Measurements from ENCODE around the gene TLE5.

TLE5 gene

GRCh38 chr19:3062165-3063105 lies at the start of gene TLE5:
TLE5 (minus strand) TSS chr19:3062495; CDS start chr19:3062200, 295 bp downstream.
- DNase-seq: no peak

DNA sequence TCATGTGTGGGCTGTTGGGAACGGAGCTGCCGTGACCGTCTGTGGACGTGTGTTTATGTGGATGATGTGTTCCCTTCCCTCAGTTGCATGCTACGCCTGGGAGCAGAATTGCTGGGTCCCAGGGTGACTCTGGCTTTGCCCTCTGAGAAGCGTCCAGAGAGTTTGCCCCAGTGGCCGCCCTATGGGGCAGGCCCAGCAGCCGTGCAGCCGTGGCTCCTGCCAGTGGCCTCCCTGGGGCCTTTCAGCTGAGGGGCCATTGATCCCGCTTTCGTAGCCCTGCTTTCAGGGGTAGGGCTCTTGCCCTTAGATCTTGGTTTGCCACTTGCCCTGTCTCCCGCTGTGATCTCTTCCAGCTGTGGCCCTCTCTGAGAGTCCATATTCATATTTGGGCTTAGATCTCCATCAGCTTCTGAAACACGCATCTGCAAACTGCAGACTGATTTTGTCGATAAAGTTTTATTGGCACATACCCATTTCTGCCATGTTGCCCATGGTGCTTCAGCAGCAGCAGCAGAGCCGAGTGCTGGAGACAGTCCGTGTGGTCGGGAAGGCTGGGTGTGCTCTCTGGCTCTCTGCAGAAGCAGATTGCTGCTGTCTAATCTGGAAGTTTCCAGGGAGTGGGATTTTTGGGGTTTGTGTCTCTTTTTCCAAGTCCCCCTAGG lies 49.4 kb upstream of the TLE5 start:
- DNase-seq: no peak

DNA sequence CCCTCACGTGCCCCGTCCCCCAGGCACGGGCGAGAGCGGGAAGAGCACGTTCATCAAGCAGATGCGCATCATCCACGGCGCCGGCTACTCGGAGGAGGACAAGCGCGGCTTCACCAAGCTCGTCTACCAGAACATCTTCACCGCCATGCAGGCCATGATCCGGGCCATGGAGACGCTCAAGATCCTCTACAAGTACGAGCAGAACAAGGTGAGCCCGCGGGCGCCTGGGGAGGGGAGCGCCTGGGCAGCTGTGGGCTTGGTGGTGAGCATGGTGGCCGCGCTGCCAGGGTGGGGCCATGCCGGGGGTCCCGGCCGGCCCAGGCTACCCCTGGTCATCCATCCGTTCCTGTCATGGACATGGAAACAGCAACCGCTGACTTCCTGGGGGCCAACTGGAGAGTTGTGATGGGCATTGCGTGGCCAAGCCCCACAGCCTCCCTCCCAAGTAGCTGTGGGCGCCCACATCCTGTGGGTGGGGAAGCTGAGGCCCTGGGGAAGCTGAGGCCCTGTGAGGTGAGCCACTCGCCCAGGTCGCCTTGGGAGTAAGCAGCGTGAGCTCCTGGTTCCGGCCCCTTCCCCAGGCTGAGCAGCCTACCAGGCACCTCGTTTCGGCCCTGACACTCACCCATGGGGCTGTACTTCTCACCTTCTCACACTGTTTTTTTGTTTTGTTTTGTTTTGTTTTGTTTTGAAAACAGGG lies 48.0 kb upstream of the TLE5 start:
- no peak for DNase-seq

- DNase-seq: no peak
Measured at GRCh38 chr19:3109491-3109890, 47.2 kb upstream of the TLE5 start.

- DNase-seq: peak; percentile 4
Measured at GRCh38 chr19:3108775-3109174, 46.5 kb upstream of the TLE5 start.

- DNase-seq: no peak
Measured at GRCh38 chr19:3107658-3108057, 45.4 kb upstream of the TLE5 start.

DNA sequence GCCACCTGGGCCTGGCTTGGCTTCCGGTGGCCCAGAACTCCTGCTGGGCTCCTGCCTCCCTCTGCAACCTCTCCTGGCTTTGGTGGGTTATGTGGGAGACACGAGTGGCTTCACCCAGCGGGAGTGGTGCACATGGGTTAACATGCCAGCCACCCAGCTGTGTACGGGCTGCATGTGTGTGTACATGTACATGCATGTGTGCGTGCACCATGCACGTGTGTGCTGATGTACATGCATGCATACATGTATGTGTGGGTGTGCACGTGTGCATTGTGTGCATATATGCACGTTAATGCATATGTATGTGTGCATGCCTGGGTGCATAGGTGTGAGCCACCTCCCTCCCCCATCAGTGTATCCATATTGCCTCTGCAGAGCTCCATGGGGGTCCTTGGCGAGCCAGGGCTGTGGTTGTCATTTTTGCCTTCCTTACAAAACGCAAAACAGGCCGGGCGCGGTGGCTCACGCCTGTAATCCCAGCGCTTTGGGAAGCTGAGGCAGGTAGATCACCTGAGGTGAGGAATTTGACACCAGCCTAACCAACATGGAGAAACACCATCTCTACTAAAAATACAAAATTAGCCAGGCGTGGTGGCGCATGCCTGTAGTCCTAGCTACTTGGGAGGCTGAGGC lies 44.3 kb upstream of the TLE5 start:
- no peak for DNase-seq

GRCh38 chr19:3105641-3106508 lies 43.6 kb upstream of the TLE5 start:
- no peak for DNase-seq

DNA sequence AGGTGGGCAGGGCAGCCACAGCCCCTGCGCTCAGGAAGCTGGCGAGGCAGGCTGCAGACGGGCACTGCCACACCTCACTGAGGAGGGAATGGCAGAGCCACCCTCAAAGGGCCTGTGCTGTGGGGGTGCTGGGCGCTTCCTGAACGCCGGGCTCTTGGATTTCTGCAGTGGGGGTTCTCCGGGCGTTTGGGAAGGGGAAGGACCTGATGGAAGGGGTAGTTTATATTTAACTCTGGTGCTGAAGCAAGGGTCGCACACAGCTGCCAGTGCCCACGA lies 42.4 kb upstream of the TLE5 start:
- DNase-seq: no peak

- no peak for DNase-seq
Measured at GRCh38 chr19:3102239-3103140, 40.2 kb upstream of the TLE5 start.

DNA sequence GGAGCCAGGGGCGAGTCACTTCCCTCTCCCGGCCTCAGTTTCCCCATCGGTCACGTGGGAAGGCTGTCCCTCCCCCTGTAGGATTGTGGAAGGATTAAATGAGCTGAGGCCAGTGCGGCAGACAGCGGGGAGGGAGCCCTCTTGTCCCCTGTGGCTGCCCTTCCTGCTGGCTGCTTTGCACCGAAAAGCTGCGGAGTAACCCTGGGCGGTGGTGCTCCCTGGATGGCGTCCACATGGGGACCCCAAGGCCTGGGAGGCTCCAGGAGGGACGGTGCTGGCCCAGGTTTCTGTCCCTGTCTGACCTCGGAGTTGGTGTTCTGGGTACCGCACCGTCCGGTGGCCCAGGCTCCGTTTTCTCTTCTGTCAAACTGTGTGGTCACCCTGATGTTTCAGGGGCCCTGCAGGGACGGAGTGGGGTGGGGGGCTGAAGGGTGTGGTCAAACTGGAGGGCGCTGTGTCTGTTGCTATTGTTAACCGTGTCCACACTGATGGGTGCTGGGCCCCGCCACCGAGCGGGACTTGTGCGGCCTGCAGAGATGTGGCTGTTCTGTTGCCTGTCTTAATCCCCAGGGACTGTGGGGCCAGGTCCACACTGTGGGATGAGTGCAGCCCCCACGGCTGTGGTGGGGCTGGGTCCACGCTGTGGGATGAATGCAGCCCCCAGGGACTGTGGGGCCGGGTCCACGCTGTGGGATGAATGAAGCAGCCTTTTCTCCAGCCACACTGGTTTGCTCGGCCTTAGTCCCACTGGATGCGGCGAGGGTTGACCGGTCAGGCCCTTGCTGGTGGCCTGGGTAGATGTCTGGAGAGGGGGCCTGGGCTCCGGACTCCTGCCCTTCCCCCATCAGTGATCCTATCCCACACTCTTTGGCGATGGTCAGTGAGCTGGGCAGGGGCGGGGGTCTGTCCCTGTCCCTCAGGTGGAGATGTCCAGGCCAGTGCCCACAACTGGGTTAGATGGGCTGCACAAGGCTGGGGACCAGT lies 38.7 kb upstream of the TLE5 start:
- no peak for DNase-seq

- DNase-seq: no peak
Measured at GRCh38 chr19:3100331-3100730, 38.0 kb upstream of the TLE5 start.

GRCh38 chr19:3099347-3100145 lies 37.3 kb upstream of the TLE5 start:
- DNase-seq: no peak

DNA sequence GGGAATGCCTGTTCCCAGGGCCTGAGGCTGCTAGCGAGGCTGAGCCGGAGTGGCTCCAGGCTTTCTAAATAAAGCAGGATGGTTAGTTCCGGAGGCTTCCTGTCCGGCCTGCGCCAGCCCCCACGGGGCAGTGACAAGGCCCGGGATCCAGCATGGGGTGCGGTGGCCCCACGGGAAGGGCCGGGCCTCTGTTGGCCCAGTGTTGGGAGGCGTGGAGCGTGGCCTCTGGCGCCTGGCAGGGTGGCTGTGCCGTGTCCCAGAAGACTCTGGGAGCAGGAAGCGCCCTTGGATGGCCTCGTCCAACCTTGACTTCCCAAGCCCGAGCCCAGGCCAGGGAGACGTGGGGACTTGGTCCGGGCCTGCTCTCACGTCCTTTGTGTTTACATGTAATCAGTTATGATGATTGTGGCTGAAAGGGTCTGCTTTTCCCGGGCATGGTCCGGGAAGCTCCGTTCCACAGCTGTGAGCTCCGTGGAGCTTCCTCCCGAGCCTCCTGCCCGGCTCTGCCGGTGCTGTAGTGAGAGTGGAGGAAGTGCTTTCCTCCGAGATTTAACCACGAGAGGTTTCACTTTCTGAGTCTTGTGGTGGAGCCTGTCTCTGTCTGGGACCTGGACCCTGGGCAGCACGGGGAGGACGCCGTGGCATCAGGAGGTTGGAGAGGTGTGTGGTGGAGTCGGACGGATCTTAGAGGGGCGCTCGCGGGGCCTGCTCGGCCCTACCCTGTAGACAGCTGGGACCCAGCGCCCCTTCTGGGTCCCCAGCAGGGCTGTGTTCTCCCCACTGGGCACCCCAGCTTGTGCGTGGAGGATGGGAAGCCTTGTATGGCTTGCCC lies 36.4 kb upstream of the TLE5 start:
- DNase-seq: no peak

- no peak for DNase-seq
Measured at GRCh38 chr19:3098141-3098514, 35.8 kb upstream of the TLE5 start.

- no peak for DNase-seq
Measured at GRCh38 chr19:3097442-3097871, 35.2 kb upstream of the TLE5 start.

DNA sequence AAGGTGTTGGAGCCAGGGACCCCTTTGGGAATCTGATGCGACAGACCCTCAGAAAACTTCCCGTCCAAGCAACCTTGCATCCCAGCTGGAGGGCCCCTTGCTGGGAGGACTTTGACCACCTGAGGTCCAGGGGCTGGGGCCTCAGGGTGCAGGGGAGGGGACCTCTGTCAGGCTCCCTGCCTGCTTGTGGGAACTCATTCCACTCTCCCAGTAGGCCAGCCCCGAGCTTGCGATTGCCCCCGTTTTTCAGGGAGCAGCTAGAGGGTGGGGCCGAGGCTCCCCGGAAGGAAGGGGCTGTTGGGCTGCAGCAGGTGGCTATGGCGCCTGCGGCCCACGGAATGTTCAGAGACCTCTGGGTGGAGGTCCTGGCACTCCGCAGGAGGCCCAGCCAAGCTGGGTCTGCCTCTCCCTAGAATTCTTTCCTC lies 34.6 kb upstream of the TLE5 start:
- no peak for DNase-seq

GRCh38 chr19:3096267-3096901 lies 34.1 kb upstream of the TLE5 start:
- no peak for DNase-seq
